ENCODE measurements around the gene AP4M1. TPM values are rescaled to one million over a fixed set of nuclear protein-coding genes. Genes with fewer than 3 reads are reported as not detected.

The AP4M1 gene, protein sequence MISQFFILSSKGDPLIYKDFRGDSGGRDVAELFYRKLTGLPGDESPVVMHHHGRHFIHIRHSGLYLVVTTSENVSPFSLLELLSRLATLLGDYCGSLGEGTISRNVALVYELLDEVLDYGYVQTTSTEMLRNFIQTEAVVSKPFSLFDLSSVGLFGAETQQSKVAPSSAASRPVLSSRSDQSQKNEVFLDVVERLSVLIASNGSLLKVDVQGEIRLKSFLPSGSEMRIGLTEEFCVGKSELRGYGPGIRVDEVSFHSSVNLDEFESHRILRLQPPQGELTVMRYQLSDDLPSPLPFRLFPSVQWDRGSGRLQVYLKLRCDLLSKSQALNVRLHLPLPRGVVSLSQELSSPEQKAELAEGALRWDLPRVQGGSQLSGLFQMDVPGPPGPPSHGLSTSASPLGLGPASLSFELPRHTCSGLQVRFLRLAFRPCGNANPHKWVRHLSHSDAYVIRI
- total RNA-seq (2014; rRNA removed; shearing (Covaris generic)) (13.7 and 16.2 TPM in 2 replicates), polyA plus RNA-seq (2016; fragmentation: Nextera tagmentation; extraction: Ambion mirVana) (18.7 and 19.4 TPM in 2 replicates)

DNA sequence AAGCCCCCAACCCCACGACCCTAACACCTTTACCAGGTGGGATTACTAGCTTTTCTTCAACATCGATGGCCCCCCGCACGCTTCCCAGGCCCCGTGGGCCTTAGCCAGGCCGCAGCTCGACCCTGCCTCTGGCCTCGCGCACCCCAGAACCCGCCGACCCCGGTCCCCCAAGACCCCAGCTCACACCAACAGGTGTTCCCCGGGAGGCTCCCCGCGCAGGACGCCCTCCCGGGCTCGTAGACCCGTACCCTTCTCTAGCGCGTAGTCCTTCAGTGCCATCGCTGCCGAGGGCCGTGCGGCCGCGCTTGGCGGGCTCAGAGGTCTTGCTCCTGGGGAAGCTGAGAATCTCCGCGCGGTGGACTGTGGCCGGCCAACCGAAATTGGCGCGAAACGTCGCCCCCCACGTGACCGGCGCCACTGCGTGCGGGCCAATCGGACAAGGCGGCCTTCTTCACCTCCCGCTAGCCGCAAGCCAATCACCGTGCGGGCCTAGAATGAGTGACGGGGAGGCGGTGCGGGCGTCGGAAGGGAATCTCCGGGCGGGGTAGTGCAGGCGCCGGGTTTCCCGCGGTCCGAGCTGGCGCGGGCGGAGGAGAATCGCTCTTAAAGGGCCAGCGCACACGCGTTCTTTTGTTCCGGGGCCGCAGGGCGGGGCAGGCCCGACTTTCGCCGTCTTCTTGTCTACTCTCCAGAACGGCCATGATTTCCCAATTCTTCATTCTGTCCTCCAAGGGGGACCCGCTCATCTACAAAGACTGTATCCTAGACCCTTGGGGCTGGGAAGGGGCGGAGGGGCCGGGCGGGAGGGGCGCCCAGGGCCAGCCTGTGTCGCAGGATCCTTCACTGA, at the start of gene AP4M1, which contains the start of gene MCM7:
Gene AP4M1, plus strand, starts transcription at position 628 of the 847 bp plus-strand sequence. Its CDS starts 72 bp downstream, at position 700.
Gene MCM7, minus strand, starts transcription at position 382 of the 847 bp plus-strand sequence. Its CDS starts 103 bp downstream, at position 279.
- Histone ChIP-seq H3K4me1 (ENCODE audit: insufficient read depth) (peaks cover 5% of the 10 kb centered on the region; the same call in 1 of the 2 replicates), H3K36me3 (ENCODE audit: low read depth) (peaks cover 29% of the 10 kb centered on the region; the same call in 1 of the 2 replicates), H3K9me2 (ENCODE audit: insufficient read depth) (no peaks in the 10 kb centered on the region), H3F3A (ENCODE audit: insufficient read depth) (peaks cover 4% of the 10 kb centered on the region; the same call in 1 of the 2 replicates), H3K27me3 (replicated peaks; ENCODE audit: insufficient read depth) (no peaks in the 10 kb centered on the region), H3K9ac (peak within 1 kb of the TSS; percentile 86), H3K4me2 (ENCODE audit: unreplicated experiment) (peak within 1 kb of the TSS; percentile 99), H3K79me2 (ENCODE audit: insufficient read depth) (peaks cover 52% of the 10 kb centered on the region), H3K27ac (peak within 1 kb of the TSS; percentile 90), H4K20me1 (ENCODE audit: insufficient read depth) (no peaks in the 10 kb centered on the region), H3K9me3 (ENCODE audit: low read depth) (no peaks in the 10 kb centered on the region), H2AFZ (peak within 1 kb of the TSS; percentile 71), H3K4me3 (peak within 1 kb of the TSS; percentile 94)
- TF ChIP-seq EZH2phosphoT487 (IDR thresholded peaks at IDR 0.05; ENCODE audit: insufficient read depth, low read depth) (no peak), EZH2 (IDR thresholded peaks at IDR 0.05; ENCODE audit: insufficient read depth, poor library complexity, severe bottlenecking) (no peak)
- 0 to 1% methylated on average over 70 to 76 of the region's 80 CpGs for WGBS, 2 experiments (ENCODE audit: low coverage in 1 of 2, low lambda C conversion rate in 2 of 2, missing lambda C conversion rate in 2 of 2)
- DNase-seq = peak; percentile 99
- in situ Hi-C loops (cut with MboI) = no loop called here

DNA sequence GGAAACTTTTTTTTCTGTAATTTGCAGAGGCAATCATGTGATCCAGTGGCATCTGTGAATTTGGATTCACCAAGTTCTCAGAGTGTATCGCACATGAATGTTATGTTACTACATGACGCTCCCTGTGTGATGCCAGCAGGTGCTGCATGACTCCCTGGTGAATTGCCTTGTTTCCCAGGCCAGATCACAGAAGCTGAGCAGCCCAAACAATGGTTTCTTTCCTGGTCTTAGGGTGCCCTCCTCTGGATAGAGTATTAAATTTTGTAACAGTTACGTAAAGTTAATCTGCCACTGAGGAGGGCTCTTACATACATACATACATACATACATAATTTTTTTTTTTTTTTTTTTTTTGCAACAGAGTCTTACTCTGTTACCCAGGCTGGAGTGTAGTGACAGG, 48.2 kb upstream of the AP4M1 start:
- no peaks in the 10 kb centered on the region for H4K20me1 ChIP-seq (ENCODE audit: insufficient read depth)
- no peaks in the 10 kb centered on the region for H3K36me3 ChIP-seq (ENCODE audit: low read depth)
- H3K27me3 ChIP-seq (replicated peaks; ENCODE audit: insufficient read depth) = no peaks in the 10 kb centered on the region
- H3K79me2 ChIP-seq (ENCODE audit: insufficient read depth) = peaks cover 33% of the 10 kb centered on the region
- in situ Hi-C loops (cut with MboI) = no loop called here
- H3K27ac ChIP-seq = peak overlapping the region; percentile 26; the same call in 1 of the 2 replicates
- H3K9ac ChIP-seq = no peak overlapping the region
- H3K9me3 ChIP-seq (ENCODE audit: low read depth) = no peaks in the 10 kb centered on the region
- H3F3A ChIP-seq (ENCODE audit: insufficient read depth) = 0 out of 2 replicates have a peak, but pooled peaks cover 5% of the 10 kb centered on the region
- no peak overlapping the region for H2AFZ ChIP-seq
- WGBS, 2 experiments (ENCODE audit: low coverage in 1 of 2, low lambda C conversion rate in 2 of 2, missing lambda C conversion rate in 2 of 2) = 37 to 41% methylated on average over 3 of the region's 3 CpGs
- no peaks in the 10 kb centered on the region for H3K4me1 ChIP-seq (ENCODE audit: insufficient read depth)
- no peak overlapping the region for H3K4me3 ChIP-seq
- TF ChIP-seq EZH2phosphoT487 (IDR thresholded peaks at IDR 0.05; ENCODE audit: insufficient read depth, low read depth) (no peak), EZH2 (IDR thresholded peaks at IDR 0.05; ENCODE audit: insufficient read depth, poor library complexity, severe bottlenecking) (no peak)
- no peaks in the 10 kb centered on the region for H3K9me2 ChIP-seq (ENCODE audit: insufficient read depth)
- peak; percentile 88 for DNase-seq
- H3K4me2 ChIP-seq (ENCODE audit: unreplicated experiment) = no peak overlapping the region

DNA sequence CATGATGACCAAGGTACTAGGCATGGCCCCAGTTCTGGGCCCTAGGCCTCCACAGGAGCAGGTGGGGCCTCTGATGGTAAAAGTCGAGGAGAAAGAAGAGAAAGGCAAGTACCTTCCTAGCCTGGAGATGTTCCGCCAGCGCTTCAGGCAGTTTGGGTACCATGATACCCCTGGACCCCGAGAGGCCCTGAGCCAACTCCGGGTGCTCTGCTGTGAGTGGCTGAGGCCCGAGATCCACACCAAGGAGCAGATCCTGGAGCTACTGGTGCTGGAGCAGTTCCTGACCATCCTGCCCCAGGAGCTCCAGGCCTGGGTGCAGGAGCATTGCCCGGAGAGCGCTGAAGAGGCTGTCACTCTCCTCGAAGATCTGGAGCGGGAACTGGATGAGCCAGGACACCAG, 44.4 kb upstream of the AP4M1 start:
- Histone ChIP-seq H3K79me2 (ENCODE audit: insufficient read depth) (peaks cover 17% of the 10 kb centered on the region), H3K9ac (no peak overlapping the region), H3K27ac (no peak overlapping the region), H3K4me3 (no peak overlapping the region), H3K36me3 (ENCODE audit: low read depth) (no peaks in the 10 kb centered on the region; the same call in 1 of the 2 replicates), H4K20me1 (ENCODE audit: insufficient read depth) (no peaks in the 10 kb centered on the region), H3K4me2 (ENCODE audit: unreplicated experiment) (no peak overlapping the region), H3K9me2 (ENCODE audit: insufficient read depth) (no peaks in the 10 kb centered on the region), H3F3A (ENCODE audit: insufficient read depth) (no peaks in the 10 kb centered on the region), H3K27me3 (replicated peaks; ENCODE audit: insufficient read depth) (no peaks in the 10 kb centered on the region), H2AFZ (no peak overlapping the region), H3K4me1 (ENCODE audit: insufficient read depth) (no peaks in the 10 kb centered on the region), H3K9me3 (ENCODE audit: low read depth) (no peaks in the 10 kb centered on the region)
- TF ChIP-seq EZH2 (IDR thresholded peaks at IDR 0.05; ENCODE audit: insufficient read depth, poor library complexity, severe bottlenecking) (no peak), EZH2phosphoT487 (IDR thresholded peaks at IDR 0.05; ENCODE audit: insufficient read depth, low read depth) (no peak)
- in situ Hi-C loops (cut with MboI) = no loop called here
- 95 to 96% methylated on average over 8 to 10 of the region's 10 CpGs for WGBS, 2 experiments (ENCODE audit: low coverage in 1 of 2, low lambda C conversion rate in 2 of 2, missing lambda C conversion rate in 2 of 2)
- no peak for DNase-seq

- Histone ChIP-seq H3K4me2 (ENCODE audit: unreplicated experiment) (no peak overlapping the region), H3K9ac (no peak overlapping the region), H3K36me3 (ENCODE audit: low read depth) (no peaks in the 10 kb centered on the region; the same call in 1 of the 2 replicates), H3K79me2 (ENCODE audit: insufficient read depth) (0 out of 2 replicates have a peak, but pooled peaks cover 1% of the 10 kb centered on the region), H2AFZ (no peak overlapping the region), H3K4me3 (no peak overlapping the region), H3K27me3 (replicated peaks; ENCODE audit: insufficient read depth) (no peaks in the 10 kb centered on the region), H3K9me3 (ENCODE audit: low read depth) (no peaks in the 10 kb centered on the region), H3K4me1 (ENCODE audit: insufficient read depth) (no peaks in the 10 kb centered on the region), H3K27ac (no peak overlapping the region), H4K20me1 (ENCODE audit: insufficient read depth) (no peaks in the 10 kb centered on the region), H3K9me2 (ENCODE audit: insufficient read depth) (no peaks in the 10 kb centered on the region), H3F3A (ENCODE audit: insufficient read depth) (no peaks in the 10 kb centered on the region)
- WGBS, 2 experiments (ENCODE audit: low coverage in 1 of 2, low lambda C conversion rate in 2 of 2, missing lambda C conversion rate in 2 of 2) = 81 to 85% methylated on average over 4 to 5 of the region's 5 CpGs
- no peak for DNase-seq
- in situ Hi-C loops (cut with MboI) = no loop called here
- no peak for TF ChIP-seq EZH2phosphoT487 (IDR thresholded peaks at IDR 0.05; ENCODE audit: insufficient read depth, low read depth)
- TF ChIP-seq EZH2 (IDR thresholded peaks at IDR 0.05; ENCODE audit: insufficient read depth, poor library complexity, severe bottlenecking) = no peak
These were observed 42.1 kb upstream of the AP4M1 start for GRCh38 chr7:100059251-100059739.
